Measurements from ENCODE around the gene RORB.

DNA sequence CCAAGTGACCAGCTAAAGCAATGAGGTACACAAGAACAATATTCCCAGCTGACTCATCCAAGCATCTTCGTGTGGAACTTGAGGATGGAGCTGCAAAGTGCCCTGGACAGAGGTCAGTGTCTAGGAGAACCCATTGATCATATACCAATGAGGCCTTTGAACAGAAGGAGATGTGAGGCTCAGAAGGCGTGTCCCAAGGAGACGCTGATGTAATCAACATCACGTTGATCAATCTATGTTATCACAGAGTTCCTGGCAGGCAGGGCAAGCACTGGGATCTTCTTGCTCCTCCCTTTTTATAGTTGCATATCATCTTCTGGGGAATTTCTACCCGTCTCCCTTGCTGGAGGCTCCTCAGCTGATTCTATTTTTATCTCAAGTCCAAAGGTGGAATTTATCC lies 227.2 kb downstream of the RORB start:
- TF ChIP-seq, protein P1, sequence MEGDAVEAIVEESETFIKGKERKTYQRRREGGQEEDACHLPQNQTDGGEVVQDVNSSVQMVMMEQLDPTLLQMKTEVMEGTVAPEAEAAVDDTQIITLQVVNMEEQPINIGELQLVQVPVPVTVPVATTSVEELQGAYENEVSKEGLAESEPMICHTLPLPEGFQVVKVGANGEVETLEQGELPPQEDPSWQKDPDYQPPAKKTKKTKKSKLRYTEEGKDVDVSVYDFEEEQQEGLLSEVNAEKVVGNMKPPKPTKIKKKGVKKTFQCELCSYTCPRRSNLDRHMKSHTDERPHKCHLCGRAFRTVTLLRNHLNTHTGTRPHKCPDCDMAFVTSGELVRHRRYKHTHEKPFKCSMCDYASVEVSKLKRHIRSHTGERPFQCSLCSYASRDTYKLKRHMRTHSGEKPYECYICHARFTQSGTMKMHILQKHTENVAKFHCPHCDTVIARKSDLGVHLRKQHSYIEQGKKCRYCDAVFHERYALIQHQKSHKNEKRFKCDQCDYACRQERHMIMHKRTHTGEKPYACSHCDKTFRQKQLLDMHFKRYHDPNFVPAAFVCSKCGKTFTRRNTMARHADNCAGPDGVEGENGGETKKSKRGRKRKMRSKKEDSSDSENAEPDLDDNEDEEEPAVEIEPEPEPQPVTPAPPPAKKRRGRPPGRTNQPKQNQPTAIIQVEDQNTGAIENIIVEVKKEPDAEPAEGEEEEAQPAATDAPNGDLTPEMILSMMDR (IDR thresholded peaks at IDR 0.05), result no peak
- TF ChIP-seq POLR2A (IDR thresholded peaks at IDR 0.05), result no peak
